Skin epidermis (tissue), 12 donors: ENCODE measurements around the gene TCN2.
"Not testable (repeated sequence)": the region's sequence is repeated elsewhere in the genome, so short reads cannot be mapped to it uniquely, and the experiment has no call there.

ENCODE experiments used
- H3K27ac ChIP-seq, 21 experiments: fragments of 200-600 bp; sonication (generic) in 11 of 21; one replicate each; pipeline ENCODE4 v1.5.0; 2020; ENCODE audit warnings: mild to moderate bottlenecking in 3 of 21, inconsistent platforms in 2 of 21, moderate library complexity in 2 of 21
- H3K4me3 ChIP-seq, 7 experiments: fragments of 200-600 bp; sonication (generic) in 2 of 7; one replicate each; pipeline ENCODE4 v1.5.0; 2020; ENCODE audit warnings: inconsistent platforms in 2 of 7, mild to moderate bottlenecking in 2 of 7, moderate library complexity in 1 of 7

TCN2 gene

GRCh38 chr22:30606455-30607299 lies at the start of gene TCN2:
TSS of gene TCN2 (plus strand) at chr22:30607174. CDS start at chr22:30607332, 158 bp downstream.
- Histone ChIP-seq H3K27ac (peak within 1 kb of the TSS; percentile 9 to 90 (median 79)), H3K4me3 (peak within 1 kb of the TSS; percentile 31 to 56 (median 45))

DNA sequence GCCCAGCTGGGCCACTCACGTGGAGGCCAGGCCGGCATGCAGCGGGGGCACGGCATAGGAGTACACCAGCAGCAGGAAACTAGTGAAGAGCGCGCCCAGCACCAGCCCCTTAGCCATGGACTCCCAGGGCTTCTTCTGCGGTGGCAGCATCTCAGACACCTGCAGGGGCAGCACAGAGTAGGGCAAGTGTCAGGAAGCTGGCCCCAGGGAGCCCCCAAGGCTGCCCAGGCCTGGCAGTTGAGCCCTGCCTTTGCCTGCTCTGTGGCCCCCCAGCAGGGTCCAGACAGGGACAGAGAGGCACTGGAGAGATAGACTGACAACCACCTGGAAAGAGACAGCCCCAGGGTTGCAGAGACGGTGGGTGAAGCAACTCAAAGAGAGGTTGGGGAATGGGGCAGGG lies 49.7 kb upstream of the TCN2 start:
- H3K27ac ChIP-seq, result no peak overlapping the region
- no peak overlapping the region for H3K4me3 ChIP-seq

GRCh38 chr22:30559889-30560288 lies 47.1 kb upstream of the TCN2 start:
- Histone ChIP-seq H3K27ac (no peak overlapping the region), H3K4me3 (no peak overlapping the region)

- not testable (repeated sequence) for H3K4me3 ChIP-seq, H3K27ac ChIP-seq
Measured at GRCh38 chr22:30560643-30561202, 46.3 kb upstream of the TCN2 start.

GRCh38 chr22:30561402-30562189 lies 45.4 kb upstream of the TCN2 start:
- Histone ChIP-seq H3K4me3 (no peak overlapping the region), H3K27ac (no peak overlapping the region)

DNA sequence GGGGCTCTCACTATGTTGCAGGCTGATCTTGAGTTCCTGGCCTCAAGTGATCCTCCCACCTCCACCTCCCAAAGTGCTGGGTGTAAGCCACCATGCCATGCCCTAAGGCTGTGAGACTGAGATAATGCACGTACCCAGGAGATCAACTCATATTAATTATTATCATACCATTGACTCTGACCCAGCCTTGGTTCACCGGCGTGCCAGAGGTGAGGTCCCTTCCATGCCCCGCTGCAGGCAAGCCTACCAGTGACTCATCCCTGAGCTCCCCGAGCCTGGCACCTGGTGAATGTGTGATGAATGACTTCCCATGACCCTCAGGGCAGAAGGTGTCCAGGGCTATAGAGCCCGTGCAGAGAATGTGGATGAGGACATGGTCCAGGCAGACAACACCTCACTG lies 44.6 kb upstream of the TCN2 start:
- H3K4me3 ChIP-seq, result no peak overlapping the region

DNA sequence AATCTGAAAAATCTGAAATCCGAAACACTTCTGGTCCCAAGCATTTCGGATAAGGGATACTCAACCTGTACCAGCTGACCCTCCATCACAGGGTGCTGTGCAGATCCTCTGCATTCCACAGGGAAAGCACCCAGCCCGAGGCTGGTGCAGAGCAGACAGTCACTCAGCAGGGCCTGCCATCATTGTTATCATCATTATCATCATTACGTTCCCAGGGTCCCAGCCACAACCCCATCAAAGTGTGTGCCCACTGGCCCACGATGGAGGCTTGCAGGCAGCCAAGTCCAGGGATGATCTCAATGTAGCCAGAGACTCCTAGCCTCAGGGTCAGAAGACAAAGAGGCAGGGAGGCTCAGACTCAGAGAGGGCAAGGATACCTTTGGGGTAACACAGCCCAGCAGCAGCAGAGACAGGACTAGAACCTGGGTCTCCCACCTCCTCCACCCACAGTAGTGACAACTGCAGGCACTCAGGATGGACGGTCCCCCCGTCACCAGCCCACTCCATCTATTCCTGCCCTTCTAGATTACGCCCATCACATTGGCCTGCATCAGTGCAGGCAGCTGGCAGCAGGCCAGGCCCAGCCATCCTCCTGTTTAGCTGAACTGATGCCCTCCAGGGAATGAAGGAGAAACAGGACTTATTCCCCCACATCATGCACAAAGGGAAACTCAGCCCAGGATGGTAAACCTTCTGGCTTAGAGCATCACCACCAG lies 42.8 kb upstream of the TCN2 start:
- Histone ChIP-seq H3K27ac (no peak overlapping the region), H3K4me3 (no peak overlapping the region)

More for the DNA sequence above, 44.6 kb upstream of the TCN2 start:
- H3K27ac ChIP-seq, result no peak overlapping the region

- H3K27ac ChIP-seq, result no peak overlapping the region
- no peak overlapping the region for H3K4me3 ChIP-seq
Measured at GRCh38 chr22:30564761-30565119, 42.2 kb upstream of the TCN2 start.

GRCh38 chr22:30565341-30565740 lies 41.6 kb upstream of the TCN2 start:
- no peak overlapping the region for H3K27ac ChIP-seq
- no peak overlapping the region for H3K4me3 ChIP-seq

DNA sequence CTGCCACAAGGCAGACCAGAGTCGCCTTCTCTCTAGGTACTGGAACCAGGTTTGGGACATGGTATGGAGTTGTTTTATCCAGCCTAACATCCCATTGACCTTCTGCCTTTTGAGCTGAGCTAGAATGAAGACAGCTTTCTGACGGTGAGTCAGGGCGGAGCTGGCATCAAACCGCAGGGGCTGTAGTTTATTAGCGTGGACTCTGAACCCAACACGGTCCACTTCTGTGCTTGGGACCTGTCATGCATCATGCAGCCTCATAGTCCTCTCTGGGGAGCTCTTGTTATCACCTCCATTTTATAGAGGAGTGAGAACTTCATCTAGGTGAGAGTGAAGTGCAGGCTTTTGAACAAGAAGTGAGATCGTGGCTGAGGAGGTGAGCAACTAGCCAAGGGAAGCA lies 40.8 kb upstream of the TCN2 start:
- Histone ChIP-seq H3K27ac (no peak overlapping the region), H3K4me3 (no peak overlapping the region)

DNA sequence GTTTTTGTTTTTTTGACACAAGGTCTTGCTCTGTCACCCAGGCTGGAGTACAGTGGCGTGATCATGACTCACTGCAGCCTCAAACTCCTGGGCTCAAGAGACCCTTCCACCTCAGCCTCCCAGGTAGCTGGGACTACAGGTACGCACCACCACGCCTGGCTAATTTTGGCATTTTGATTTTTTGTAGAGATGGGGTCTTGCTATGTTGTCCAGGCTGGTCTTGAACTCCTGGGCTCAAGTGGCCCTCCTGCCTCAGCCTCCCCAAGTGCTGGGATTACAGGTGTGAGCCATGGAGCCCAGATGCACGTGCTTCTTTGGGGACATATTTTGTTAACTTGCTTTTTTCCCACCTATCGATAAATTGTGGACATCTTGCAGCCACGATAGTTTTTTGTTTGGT lies 39.7 kb upstream of the TCN2 start:
- not testable (repeated sequence) for H3K27ac ChIP-seq, H3K4me3 ChIP-seq

DNA sequence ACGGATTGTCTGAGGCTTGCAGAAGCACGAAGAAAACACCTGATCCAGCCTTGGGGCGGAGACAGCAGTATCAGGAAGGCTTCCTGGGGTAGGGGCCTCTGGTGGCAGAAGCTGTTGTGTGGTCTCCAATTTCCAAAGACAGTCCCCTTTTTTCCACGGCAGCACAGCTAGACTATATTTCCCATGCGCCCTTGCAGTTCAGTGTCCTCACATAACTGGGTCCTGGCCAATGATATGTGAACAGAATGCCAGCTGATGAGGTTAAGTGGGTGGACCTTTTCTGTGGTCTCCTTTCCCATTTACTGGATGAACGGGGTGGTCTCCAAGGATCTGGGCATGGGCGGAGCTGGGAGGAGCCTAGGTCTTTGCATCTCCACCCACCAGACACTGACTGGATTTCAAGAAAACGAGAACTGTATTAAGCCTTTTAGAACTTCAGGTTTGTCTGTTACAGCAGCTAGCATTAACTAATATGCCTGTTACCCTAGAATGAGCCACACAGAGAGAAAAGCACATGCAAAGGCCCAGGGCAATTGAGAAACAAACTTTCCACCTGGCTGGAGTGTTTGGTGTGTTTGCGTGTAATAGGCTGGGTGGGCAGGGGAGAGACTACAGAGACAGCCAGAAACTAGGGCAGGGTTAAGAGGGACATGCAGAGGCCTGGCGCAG lies 38.7 kb upstream of the TCN2 start:
- H3K4me3 ChIP-seq, result no peak overlapping the region
- no peak overlapping the region for H3K27ac ChIP-seq

DNA sequence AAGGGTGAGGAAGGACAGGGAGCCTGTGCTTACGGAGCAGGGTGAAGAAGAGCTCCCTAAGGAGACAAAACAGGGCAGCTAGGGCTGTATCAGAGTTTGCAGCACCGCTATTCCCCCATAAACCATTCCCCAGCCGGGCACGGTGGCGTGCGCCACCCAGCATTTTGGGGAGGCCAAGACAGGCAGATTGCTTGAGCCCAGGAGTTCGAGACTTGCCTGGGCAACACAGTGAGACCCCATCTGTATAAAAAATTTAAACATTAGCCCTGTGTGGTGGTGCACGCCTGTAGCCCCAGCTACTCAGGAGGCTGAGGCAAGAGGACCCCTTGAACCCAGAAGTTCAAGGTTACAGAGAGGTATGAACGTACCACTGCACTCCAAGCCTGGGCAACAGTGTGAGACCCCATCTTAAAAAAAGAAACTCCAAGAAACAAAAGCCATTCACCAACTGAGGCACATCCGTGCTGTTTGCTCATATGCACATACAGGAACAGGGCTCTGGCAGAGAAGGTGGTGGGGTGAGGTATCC lies 37.2 kb upstream of the TCN2 start:
- no peak overlapping the region for H3K4me3 ChIP-seq
- no peak overlapping the region for H3K27ac ChIP-seq

DNA sequence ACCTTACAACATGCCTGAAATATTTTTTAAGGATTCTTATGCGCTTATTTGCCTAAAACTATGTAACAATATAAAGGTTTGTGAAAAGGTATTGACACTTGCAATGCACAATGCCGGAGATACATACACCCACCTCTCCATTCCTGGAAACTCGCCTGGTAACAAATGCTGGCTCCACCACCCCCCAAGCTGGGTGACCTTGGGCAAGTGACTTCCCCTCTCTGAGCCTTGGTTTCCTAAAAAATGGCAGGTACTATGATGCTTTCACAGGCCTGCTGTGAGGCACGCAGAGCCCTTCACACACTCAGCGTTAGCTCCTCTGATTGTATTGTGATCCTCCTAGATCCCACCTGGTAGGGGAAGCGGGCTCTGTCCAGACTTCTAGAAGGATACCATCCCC lies 34.8 kb upstream of the TCN2 start:
- H3K4me3 ChIP-seq, result no peak overlapping the region
- no peak overlapping the region for H3K27ac ChIP-seq

GRCh38 chr22:30572840-30573593 lies 34.0 kb upstream of the TCN2 start:
- no peak overlapping the region for H3K27ac ChIP-seq
- no peak overlapping the region for H3K4me3 ChIP-seq

- no peak overlapping the region for H3K27ac ChIP-seq
- H3K4me3 ChIP-seq, result no peak overlapping the region
Measured at GRCh38 chr22:30573594-30574094, 33.3 kb upstream of the TCN2 start.

DNA sequence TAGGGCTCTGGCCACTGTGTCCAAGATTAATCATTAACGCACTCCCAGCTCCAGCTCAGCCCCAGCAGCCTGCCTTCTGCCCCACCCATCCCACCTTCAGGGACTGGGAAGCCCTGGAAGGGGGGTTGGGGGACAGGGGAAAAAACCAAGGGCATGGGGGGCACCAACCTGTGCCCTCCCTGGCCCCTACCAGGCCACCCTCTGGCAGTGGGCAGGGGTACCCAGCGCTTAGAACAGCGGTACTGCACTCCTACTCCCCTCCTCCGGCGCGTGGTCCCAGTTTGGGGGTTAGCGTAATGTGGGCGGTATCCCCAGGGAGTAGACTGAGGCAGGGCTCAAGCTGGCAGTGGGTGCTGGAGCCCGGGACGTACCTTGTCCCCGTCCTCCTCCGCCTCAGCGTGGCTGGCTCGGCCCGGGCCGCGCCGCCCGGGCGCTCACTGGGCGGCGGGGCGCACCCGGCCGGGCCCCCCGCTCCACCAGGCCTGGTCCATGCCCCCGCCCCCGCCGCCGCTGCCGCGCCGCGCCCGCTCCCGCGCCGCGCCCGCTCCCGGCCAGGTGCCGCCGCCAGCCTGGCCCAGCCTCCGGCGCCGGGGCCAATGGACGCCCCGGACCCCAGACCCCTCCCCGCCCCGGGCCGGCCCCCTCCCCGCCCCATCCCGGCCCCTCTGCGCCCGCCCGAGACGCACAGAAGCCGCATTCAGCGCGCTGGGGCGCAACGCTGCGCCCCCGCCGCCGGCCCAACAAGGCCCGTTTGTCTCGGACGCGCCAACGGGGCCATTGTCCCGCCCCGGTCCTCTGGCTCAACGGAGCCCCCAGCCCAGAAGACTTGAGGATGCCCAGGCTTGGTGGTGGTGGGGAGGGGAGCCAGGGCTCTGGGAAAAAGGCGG lies 32.6 kb upstream of the TCN2 start, which contains the start of gene GAL3ST1:
Gene GAL3ST1, minus strand, starts transcription at position 571 of the 887 bp plus-strand sequence. CDS start 17,273 bp downstream, outside the sequence.
- Histone ChIP-seq H3K4me3 (peak within 1 kb of the TSS in 1 of 7 experiments; percentile 5), H3K27ac (no peak within 1 kb of the TSS)
